Forelimb muscle (tissue), 1 donor: ENCODE data around the gene EVI5L. TPM values are rescaled to one million over a fixed set of nuclear protein-coding genes. Genes with fewer than 3 reads are reported as not detected.
A peak's percentile ranks its signal among the peaks of the same experiment; 100 is the strongest.

Experiments
- DNase-seq: peaks from one replicate; pipeline ENCODE4 v3.0.0-alpha.2; 2013; ENCODE audit warnings: low read depth
- polyA plus RNA-seq: library from polyadenylated mRNA; unstranded; fragments of 120-200 nt; gene quantifications from one replicate; pipeline ENCODE4 v1.2.1, GENCODE V29; 2013; ENCODE audit not compliant: insufficient read length

The EVI5L gene
- polyA plus RNA-seq, 1 donor = 13.4 TPM

- DNase-seq = no peak
Observed at GRCh38 chr19:7860714-7861618, 30.9 kb downstream of the EVI5L start.

GRCh38 chr19:7861619-7862412 lies 31.8 kb downstream of the EVI5L start:
- DNase-seq = no peak

- no peak for DNase-seq
Observed at GRCh38 chr19:7862413-7862951, 32.5 kb downstream of the EVI5L start.

GRCh38 chr19:7863157-7863970 lies 33.3 kb downstream of the EVI5L start:
- no peak for DNase-seq

GRCh38 chr19:7863971-7864689 lies 34.1 kb downstream of the EVI5L start:
- DNase-seq = no peak

DNA sequence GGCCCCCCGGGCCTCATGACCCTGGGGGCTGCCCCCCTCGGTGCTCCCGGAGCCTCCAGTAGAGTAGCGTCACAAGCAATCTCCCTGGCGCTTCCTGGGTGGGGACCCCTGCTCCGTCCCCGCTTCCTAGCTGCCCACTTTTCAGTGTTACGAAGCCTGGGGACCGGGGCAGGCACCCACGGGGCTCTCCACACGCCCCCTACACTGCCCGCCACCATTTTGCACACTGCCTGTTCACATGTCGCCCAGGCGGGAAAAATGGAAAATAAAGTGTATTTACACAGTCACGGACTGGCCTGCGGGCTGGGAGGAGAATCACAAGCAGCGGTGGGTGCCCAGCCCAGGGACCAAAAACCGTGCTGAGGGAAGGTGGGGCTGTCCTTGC lies 34.7 kb downstream of the EVI5L start:
- DNase-seq = no peak

GRCh38 chr19:7865262-7865911 lies 35.4 kb downstream of the EVI5L start:
- DNase-seq = no peak

GRCh38 chr19:7866399-7867091 lies 36.5 kb downstream of the EVI5L start:
- DNase-seq = no peak

- DNase-seq = no peak
Observed at GRCh38 chr19:7867092-7867844, 37.2 kb downstream of the EVI5L start.

DNA sequence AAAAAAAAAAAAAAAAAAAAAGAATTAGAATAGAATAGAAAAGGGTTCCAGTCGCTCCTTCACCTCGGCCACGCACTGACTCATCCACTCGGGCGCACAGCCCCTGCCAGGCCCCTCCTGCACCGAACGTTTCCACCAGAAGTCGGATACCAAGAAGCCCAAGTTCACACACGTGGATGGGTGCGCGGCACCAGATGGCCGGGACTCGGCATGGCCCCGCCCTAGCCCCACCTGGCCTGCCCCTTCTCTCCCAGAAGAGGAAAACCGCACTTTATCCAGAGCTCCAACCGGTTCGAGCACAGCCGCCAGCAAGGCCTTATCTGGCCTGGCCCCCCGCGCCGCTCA lies 38.3 kb downstream of the EVI5L start:
- no peak for DNase-seq

DNA sequence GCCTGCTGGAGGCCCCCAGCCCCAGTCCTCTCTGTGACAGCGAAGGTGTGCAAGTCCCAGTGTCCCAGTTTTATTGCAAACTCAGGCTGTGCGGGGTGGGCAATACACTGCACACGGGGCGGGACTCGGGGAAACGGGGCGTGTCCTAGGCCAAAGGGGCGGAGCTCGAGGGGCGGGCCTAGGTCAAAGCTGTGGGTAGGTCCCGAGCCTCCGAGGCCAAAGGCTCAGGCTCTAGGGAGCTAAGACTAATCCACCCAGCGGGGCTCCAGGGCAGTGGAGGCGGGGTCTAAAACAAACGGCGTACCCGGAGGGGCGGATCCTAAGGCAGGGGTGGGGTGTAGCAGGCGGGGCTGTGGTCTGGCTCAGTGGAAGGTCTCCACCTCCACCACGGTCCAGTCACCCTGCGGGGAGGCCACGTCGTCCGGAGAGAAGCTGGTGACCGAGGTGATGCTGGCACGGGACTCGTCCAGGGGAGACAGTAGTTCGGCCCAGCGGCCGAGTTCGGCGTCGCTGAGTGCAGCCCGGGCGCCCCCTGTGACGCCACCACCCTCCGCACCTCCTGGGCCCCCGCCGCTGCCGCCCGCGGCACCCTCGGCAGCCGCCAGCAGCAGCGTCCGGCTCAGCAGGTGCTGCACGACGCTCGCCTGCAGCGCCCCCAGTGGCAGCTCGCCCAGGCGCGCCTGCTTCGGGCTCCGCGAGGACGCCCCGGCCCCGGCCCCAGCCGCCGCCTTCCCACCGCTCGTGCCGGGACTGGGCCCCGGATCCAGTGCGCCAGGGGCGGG lies 38.8 kb downstream of the EVI5L start:
- DNase-seq = no peak

DNA sequence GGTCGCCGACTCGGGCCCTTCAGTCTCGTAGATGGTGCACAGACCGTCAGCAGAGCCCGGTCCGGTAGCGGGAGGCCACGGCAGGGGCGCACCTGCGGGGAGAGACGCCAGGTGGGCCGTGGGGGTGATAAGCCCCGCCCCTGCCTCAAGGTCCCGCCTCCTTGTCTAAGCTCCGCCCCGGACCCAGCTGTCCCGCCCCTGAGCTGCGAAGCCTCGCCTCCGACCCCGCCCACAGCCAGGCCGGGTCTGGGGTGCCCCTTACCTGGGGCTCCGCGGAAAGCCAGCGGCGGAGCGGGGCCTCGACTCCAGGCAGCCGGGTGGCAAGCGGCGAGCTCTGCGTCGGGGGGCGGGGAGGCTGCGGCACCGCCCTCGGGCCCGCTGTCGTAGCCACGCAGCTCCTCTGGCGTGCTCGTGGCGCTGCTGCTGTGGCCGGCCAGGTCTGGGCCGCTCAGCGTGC lies 39.5 kb downstream of the EVI5L start:
- no peak for DNase-seq

GRCh38 chr19:7869910-7870511 lies 40.0 kb downstream of the EVI5L start:
- no peak for DNase-seq

DNA sequence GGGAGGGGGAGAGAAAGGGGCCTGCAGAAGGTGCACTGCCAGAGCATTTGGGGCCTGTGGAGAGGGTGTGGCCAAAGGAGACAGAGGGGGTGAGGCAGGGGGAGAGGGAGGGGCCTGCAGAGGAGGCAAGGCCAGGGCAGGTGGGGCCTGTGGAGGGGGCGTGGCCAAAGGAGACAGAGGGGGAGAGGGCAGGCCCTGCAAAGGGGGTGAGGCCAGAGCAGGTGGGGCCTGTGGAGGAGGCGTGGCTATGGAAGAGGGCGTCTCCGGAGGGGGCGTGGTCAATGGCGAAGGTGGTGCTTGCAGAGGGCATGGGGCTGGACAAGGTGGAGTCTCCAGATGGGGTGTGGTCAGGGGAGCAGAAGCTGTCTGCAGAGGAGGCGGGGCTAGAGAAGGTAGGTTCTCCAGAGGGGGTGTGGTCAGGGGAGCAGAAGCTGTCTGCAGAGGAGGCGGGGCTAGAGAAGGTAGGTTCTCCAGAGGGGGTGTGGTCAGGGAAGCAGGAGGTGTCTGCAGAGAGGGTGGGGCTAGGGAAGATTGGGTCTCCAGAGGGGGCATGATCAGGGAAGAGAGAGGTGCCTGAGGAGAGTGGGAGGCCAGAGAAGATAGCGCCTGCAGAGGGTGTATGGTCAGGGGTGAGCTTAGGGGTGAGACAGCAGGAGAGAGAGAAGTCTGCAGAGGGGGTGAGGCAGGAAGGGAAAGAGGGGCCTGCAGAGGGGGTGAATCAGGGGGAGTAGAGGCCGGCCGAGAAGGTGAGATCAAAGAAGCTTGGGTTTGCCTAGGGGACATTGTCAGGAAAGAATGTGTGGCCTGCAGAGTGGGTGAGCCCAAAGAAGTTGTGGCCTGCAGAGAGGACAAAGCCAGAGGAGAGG lies 40.8 kb downstream of the EVI5L start:
- DNase-seq = no peak

GRCh38 chr19:7871437-7872305 lies 41.7 kb downstream of the EVI5L start:
- peak; percentile 48 for DNase-seq
